Neural cell (in vitro differentiated cells): ENCODE data around the gene PRMT2.

Source experiments
- EP300 ChIP-seq: fragments of 450-650 bp; conservative IDR thresholded peaks from 2 replicates; pipeline ENCODE4 v1.6.1; 2014; ENCODE audit warnings: antibody characterized with exemption, mild to moderate bottlenecking, moderate library complexity; ENCODE audit not compliant: poor library complexity, severe bottlenecking
- POLR2AphosphoS5 ChIP-seq: IDR thresholded peaks from 2 replicates; pipeline ENCODE4 v1.6.1; 2012
- RAD21 ChIP-seq: fragments of 450-650 bp; conservative IDR thresholded peaks from 2 replicates; pipeline ENCODE4 v1.6.1; 2014; ENCODE audit warnings: antibody characterized with exemption, mild to moderate bottlenecking, moderate library complexity
- SMC3 ChIP-seq: fragments of 450-650 bp; conservative IDR thresholded peaks from 2 replicates; pipeline ENCODE4 v1.6.1; 2014; ENCODE audit warnings: antibody characterized with exemption, mild to moderate bottlenecking, moderate library complexity; ENCODE audit not compliant: poor library complexity
- TF ChIP-seq, protein P1 (sequence below): fragments of 450-650 bp; IDR thresholded peaks from 2 replicates; pipeline ENCODE4 v1.5.1; 2014; ENCODE audit warnings: antibody characterized with exemption, mild to moderate bottlenecking, moderate library complexity; ENCODE audit not compliant: poor library complexity, severe bottlenecking
- TF ChIP-seq, protein P2 (sequence below): IDR thresholded peaks from 2 replicates; pipeline ENCODE4 v1.6.1; 2012; ENCODE audit warnings: borderline replicate concordance

DNA sequence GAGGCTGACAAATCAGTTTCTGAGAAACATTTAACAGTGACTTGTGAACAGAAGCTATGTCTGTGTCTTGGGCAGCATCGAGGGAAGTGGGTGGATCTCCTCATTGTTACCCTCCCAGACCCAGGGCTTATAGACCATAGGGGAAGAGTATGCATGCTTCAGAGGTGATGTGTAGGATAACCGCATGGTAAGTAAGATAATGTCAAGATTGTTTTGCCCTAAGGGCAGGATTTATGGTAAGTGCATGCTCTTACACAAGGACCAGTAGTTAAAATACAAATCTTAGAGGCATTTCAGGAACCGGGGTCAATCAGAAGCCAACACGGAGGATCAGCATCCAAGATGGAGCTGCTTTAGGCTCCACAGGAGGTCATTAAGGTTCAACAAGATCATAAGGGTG lies 7.7 kb upstream of the PRMT2 start:
- TF ChIP-seq, protein P1, sequence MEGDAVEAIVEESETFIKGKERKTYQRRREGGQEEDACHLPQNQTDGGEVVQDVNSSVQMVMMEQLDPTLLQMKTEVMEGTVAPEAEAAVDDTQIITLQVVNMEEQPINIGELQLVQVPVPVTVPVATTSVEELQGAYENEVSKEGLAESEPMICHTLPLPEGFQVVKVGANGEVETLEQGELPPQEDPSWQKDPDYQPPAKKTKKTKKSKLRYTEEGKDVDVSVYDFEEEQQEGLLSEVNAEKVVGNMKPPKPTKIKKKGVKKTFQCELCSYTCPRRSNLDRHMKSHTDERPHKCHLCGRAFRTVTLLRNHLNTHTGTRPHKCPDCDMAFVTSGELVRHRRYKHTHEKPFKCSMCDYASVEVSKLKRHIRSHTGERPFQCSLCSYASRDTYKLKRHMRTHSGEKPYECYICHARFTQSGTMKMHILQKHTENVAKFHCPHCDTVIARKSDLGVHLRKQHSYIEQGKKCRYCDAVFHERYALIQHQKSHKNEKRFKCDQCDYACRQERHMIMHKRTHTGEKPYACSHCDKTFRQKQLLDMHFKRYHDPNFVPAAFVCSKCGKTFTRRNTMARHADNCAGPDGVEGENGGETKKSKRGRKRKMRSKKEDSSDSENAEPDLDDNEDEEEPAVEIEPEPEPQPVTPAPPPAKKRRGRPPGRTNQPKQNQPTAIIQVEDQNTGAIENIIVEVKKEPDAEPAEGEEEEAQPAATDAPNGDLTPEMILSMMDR, result no peak
- TF ChIP-seq EP300 (no peak), RAD21 (no peak), SMC3 (no peak), POLR2AphosphoS5 (no peak)
- TF ChIP-seq, protein P2, sequence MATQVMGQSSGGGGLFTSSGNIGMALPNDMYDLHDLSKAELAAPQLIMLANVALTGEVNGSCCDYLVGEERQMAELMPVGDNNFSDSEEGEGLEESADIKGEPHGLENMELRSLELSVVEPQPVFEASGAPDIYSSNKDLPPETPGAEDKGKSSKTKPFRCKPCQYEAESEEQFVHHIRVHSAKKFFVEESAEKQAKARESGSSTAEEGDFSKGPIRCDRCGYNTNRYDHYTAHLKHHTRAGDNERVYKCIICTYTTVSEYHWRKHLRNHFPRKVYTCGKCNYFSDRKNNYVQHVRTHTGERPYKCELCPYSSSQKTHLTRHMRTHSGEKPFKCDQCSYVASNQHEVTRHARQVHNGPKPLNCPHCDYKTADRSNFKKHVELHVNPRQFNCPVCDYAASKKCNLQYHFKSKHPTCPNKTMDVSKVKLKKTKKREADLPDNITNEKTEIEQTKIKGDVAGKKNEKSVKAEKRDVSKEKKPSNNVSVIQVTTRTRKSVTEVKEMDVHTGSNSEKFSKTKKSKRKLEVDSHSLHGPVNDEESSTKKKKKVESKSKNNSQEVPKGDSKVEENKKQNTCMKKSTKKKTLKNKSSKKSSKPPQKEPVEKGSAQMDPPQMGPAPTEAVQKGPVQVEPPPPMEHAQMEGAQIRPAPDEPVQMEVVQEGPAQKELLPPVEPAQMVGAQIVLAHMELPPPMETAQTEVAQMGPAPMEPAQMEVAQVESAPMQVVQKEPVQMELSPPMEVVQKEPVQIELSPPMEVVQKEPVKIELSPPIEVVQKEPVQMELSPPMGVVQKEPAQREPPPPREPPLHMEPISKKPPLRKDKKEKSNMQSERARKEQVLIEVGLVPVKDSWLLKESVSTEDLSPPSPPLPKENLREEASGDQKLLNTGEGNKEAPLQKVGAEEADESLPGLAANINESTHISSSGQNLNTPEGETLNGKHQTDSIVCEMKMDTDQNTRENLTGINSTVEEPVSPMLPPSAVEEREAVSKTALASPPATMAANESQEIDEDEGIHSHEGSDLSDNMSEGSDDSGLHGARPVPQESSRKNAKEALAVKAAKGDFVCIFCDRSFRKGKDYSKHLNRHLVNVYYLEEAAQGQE, result no peak
